ENCODE measurements around the gene RASD2.

The RASD2 gene

GRCh38 chr22:35525687-35526332 is 14.8 kb upstream of the RASD2 start:
- H3K4me3 ChIP-seq (ENCODE audit: low read length): no peak overlapping the region
- no peak for DNase-seq (ENCODE audit: low read depth)
- no peak for TF ChIP-seq CTCF (conservative IDR thresholded peaks at IDR 0.05; ENCODE audit: low read length)

GRCh38 chr22:35526333-35526979 is 14.2 kb upstream of the RASD2 start:
- no peak for TF ChIP-seq CTCF (conservative IDR thresholded peaks at IDR 0.05; ENCODE audit: low read length)
- H3K4me3 ChIP-seq (ENCODE audit: low read length): no peak overlapping the region
- no peak for DNase-seq (ENCODE audit: low read depth)

GRCh38 chr22:35528927-35529326 is 11.7 kb upstream of the RASD2 start:
- no peak for DNase-seq (ENCODE audit: low read depth)
- TF ChIP-seq CTCF (conservative IDR thresholded peaks at IDR 0.05; ENCODE audit: low read length): no peak
- no peak overlapping the region for H3K4me3 ChIP-seq (ENCODE audit: low read length)

GRCh38 chr22:35530700-35531099 is 9.9 kb upstream of the RASD2 start:
- no peak for DNase-seq (ENCODE audit: low read depth)
- H3K4me3 ChIP-seq (ENCODE audit: low read length): no peak overlapping the region
- TF ChIP-seq CTCF (conservative IDR thresholded peaks at IDR 0.05; ENCODE audit: low read length): no peak

GRCh38 chr22:35531202-35531601 is 9.4 kb upstream of the RASD2 start:
- H3K4me3 ChIP-seq (ENCODE audit: low read length): no peak overlapping the region
- no peak for TF ChIP-seq CTCF (conservative IDR thresholded peaks at IDR 0.05; ENCODE audit: low read length)
- DNase-seq (ENCODE audit: low read depth): no peak

- H3K4me3 ChIP-seq (ENCODE audit: low read length): no peak overlapping the region
- no peak for DNase-seq (ENCODE audit: low read depth)
- TF ChIP-seq CTCF (conservative IDR thresholded peaks at IDR 0.05; ENCODE audit: low read length): no peak
These were observed 9.0 kb upstream of the RASD2 start for GRCh38 chr22:35531676-35532075.

GRCh38 chr22:35533365-35534029 is 7.1 kb upstream of the RASD2 start:
- TF ChIP-seq CTCF (conservative IDR thresholded peaks at IDR 0.05; ENCODE audit: low read length): no peak
- DNase-seq (ENCODE audit: low read depth): no peak
- H3K4me3 ChIP-seq (ENCODE audit: low read length): no peak overlapping the region
